ENCODE measurements around the gene TRANK1.

DNA sequence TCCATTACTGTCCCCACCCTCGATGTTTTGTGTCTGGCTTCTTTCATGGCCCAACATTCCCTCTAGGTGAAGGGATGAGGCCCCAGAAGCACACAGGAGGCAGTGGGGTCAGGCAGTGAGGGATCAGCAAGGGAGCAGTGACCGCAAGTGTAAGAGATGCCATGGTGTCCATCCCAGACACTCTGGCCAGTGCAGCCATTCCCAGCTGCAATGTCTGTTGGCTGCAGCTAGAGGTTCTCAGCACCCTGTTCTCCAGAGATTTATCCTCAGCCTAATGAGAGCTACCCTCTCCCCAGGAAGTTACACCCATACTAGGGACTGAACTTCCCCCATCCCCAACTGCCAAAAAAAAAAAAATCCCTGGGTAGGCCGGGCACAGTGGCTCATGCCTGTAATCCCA is 40.2 kb downstream of the TRANK1 start:
- no peak for TF ChIP-seq EZH2 (IDR thresholded peaks at IDR 0.05; ENCODE audit: insufficient read depth, poor library complexity, severe bottlenecking)
- TF ChIP-seq EZH2phosphoT487 (IDR thresholded peaks at IDR 0.05; ENCODE audit: insufficient read depth, low read depth): no peak
